ENCODE data around the gene FBRS.
A peak's percentile ranks its signal among the peaks of the same experiment; 100 is the strongest.

Gene FBRS

GRCh38 chr16:30637944-30638343 is 20.3 kb upstream of the FBRS start:
- peak; percentile 36 for DNase-seq
- H3K27ac ChIP-seq = no peak overlapping the region
- H3K4me3 ChIP-seq (ENCODE audit: low read depth, low read length) = no peak overlapping the region
- H3K36me3 ChIP-seq = no peaks in the 10 kb centered on the region
- no peaks in the 10 kb centered on the region for H3K9me3 ChIP-seq (ENCODE audit: severe bottlenecking)
- no peaks in the 10 kb centered on the region for H3K27me3 ChIP-seq (ENCODE audit: insufficient read depth, low read depth, severe bottlenecking)
- peak; percentile 75 for TF ChIP-seq CTCF (IDR thresholded peaks at IDR 0.05; ENCODE audit: low read depth, low read length)

GRCh38 chr16:30641378-30641982 is 16.8 kb upstream of the FBRS start:
- Histone ChIP-seq H3K27ac (no peak overlapping the region), H3K4me3 (ENCODE audit: low read depth, low read length) (no peak overlapping the region), H3K9me3 (ENCODE audit: severe bottlenecking) (no peaks in the 10 kb centered on the region), H3K27me3 (ENCODE audit: insufficient read depth, low read depth, severe bottlenecking) (no peaks in the 10 kb centered on the region), H3K36me3 (no peaks in the 10 kb centered on the region)
- no peak for DNase-seq
- TF ChIP-seq CTCF (IDR thresholded peaks at IDR 0.05; ENCODE audit: low read depth, low read length) = no peak

- H3K27ac ChIP-seq = no peak overlapping the region
- H3K36me3 ChIP-seq = no peaks in the 10 kb centered on the region
- no peaks in the 10 kb centered on the region for H3K27me3 ChIP-seq (ENCODE audit: insufficient read depth, low read depth, severe bottlenecking)
- no peak for TF ChIP-seq CTCF (IDR thresholded peaks at IDR 0.05; ENCODE audit: low read depth, low read length)
- H3K4me3 ChIP-seq (ENCODE audit: low read depth, low read length) = no peak overlapping the region
- DNase-seq = no peak
- peaks cover 2% of the 10 kb centered on the region for H3K9me3 ChIP-seq (ENCODE audit: severe bottlenecking)
These were observed 13.8 kb upstream of the FBRS start for GRCh38 chr16:30644334-30644830.

- Histone ChIP-seq H3K4me3 (ENCODE audit: low read depth, low read length) (no peak overlapping the region), H3K36me3 (no peaks in the 10 kb centered on the region), H3K27me3 (ENCODE audit: insufficient read depth, low read depth, severe bottlenecking) (no peaks in the 10 kb centered on the region), H3K27ac (no peak overlapping the region), H3K9me3 (ENCODE audit: severe bottlenecking) (peaks cover 2% of the 10 kb centered on the region)
- no peak for DNase-seq
- no peak for TF ChIP-seq CTCF (IDR thresholded peaks at IDR 0.05; ENCODE audit: low read depth, low read length)
These were observed 12.5 kb upstream of the FBRS start for GRCh38 chr16:30645727-30646126.

- no peak overlapping the region for H3K27ac ChIP-seq
- H3K9me3 ChIP-seq (ENCODE audit: severe bottlenecking) = peaks cover 2% of the 10 kb centered on the region
- H3K36me3 ChIP-seq = no peaks in the 10 kb centered on the region
- H3K27me3 ChIP-seq (ENCODE audit: insufficient read depth, low read depth, severe bottlenecking) = no peaks in the 10 kb centered on the region
- no peak overlapping the region for H3K4me3 ChIP-seq (ENCODE audit: low read depth, low read length)
- DNase-seq = no peak
- TF ChIP-seq CTCF (IDR thresholded peaks at IDR 0.05; ENCODE audit: low read depth, low read length) = no peak
These were observed 11.0 kb upstream of the FBRS start for GRCh38 chr16:30647274-30647571.

GRCh38 chr16:30649725-30650368 is 8.4 kb upstream of the FBRS start:
- peaks cover 2% of the 10 kb centered on the region for H3K9me3 ChIP-seq (ENCODE audit: severe bottlenecking)
- DNase-seq = no peak
- TF ChIP-seq CTCF (IDR thresholded peaks at IDR 0.05; ENCODE audit: low read depth, low read length) = no peak
- peak overlapping the region; percentile 98 for H3K27ac ChIP-seq
- H3K4me3 ChIP-seq (ENCODE audit: low read depth, low read length) = peak overlapping the region; percentile 61
- no peaks in the 10 kb centered on the region for H3K27me3 ChIP-seq (ENCODE audit: insufficient read depth, low read depth, severe bottlenecking)
- H3K36me3 ChIP-seq = peaks cover 21% of the 10 kb centered on the region
